Stimulated activated naive CD8-positive, alpha-beta T cell treated with anti-CD3 and anti-CD28 coated beads, Interleukin-15, amount 100 ng/mL, for 72 hours (primary cell): Measurements from ENCODE around the gene OR2M5.

Source experiments
- ATAC-seq: fragments of 150-1000 bp; cut with Tn5 transposase; 2 replicates; pipeline ENCODE4 v1.10.0; 2021; ENCODE audit warnings: mild to moderate bottlenecking, moderate library complexity
- DNase-seq, 2 donors: peaks; one replicate each; pipeline ENCODE4 v3.0.0; 2021 to 2022
- H3K27ac Mint-ChIP-seq, 2 donors: one replicate each; pipeline ENCODE4 v1.8.0; 2022; ENCODE audit warnings: mild to moderate bottlenecking in 2 of 2, mixed read lengths in 2 of 2, moderate library complexity in 2 of 2
- H3K27me3 Mint-ChIP-seq: one replicate; pipeline ENCODE4 v1.8.0; 2022; ENCODE audit warnings: mixed read lengths
- H3K4me1 Mint-ChIP-seq: one replicate; pipeline ENCODE4 v1.8.0; 2022; ENCODE audit warnings: mild to moderate bottlenecking, mixed read lengths
- H3K4me3 Mint-ChIP-seq, 2 donors: one replicate each; pipeline ENCODE4 v1.8.0; 2022; ENCODE audit warnings: mild to moderate bottlenecking in 2 of 2, mixed read lengths in 2 of 2, moderate library complexity in 1 of 2
- H3K9me3 Mint-ChIP-seq, 2 donors: one replicate each; pipeline ENCODE4 v1.8.0; 2022; ENCODE audit warnings: mixed read lengths in 2 of 2

The OR2M5 gene, protein sequence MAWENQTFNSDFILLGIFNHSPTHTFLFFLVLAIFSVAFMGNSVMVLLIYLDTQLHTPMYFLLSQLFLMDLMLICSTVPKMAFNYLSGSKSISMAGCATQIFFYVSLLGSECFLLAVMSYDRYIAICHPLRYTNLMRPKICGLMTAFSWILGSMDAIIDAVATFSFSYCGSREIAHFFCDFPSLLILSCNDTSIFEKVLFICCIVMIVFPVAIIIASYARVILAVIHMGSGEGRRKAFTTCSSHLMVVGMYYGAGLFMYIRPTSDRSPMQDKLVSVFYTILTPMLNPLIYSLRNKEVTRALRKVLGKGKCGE

DNA sequence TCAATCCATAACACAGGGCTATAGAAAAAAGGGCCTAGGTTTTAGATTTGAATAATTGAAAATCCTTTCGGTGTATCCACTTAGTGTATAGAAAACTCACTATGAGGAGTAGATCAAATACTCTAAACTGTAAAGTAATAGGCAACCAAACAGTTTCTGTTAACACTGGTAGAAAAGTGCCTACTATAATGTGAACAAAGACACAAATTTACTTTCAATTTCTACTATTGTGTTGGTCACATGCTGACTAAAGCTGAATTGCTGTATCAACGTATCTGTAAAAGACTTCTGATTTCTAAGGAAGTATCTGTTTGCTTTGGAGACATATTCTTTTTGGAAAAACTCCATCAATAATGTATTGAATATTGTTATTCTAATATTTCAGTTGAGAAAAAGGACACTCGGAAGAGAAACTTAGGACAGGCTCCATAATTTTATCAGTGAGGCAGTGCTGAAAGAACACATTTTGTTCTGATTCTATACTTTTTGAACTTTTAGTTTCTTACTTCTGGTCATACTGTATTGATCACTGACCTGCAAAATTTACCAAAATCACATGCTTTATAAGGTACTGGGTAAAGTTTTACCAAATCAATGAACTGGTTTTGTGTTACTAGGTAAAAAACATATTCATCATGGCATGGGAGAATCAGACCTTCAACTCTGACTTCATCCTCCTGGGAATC is at the start of gene OR2M5:
Gene OR2M5, plus strand, starts transcription at position 636 of the 686 bp plus-strand sequence. Its CDS starts 0 bp downstream, at position 636.
- peak within 1 kb of the TSS in 1 of 2 donors; percentile 81 for H3K27ac Mint-ChIP-seq
- ATAC-seq: no peak

DNA sequence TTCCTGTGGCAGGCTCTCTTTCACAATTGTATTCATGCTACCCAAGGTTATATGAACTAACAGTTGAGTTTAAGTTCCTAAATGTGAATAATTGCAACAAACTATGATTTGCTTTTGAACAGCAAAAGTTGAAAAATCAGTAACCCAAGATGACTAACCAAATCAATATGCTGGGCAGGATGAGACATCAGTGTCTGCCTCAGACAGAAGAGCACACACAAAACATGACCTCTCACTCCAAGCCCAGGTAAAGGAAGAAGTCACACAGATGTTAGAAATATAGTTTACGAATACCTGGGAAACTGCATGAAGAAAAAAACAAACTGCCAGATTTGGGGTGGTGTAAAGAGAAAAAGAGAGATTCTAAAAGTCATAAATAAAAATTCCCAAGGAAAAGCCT is 46.4 kb upstream of the OR2M5 start:
- Mint-ChIP-seq H3K4me3 (no peak overlapping the region), H3K4me1 (no peaks in the 10 kb centered on the region), H3K27ac (no peak overlapping the region), H3K27me3 (no peaks in the 10 kb centered on the region), H3K9me3 (peaks cover 8 to 20% of the 10 kb centered on the region in 2 donors)
- no peak for ATAC-seq
- DNase-seq: no peak

More for the DNA sequence above, at the start of gene OR2M5:
- H3K4me3 Mint-ChIP-seq: no peak within 1 kb of the TSS
- H3K4me1 Mint-ChIP-seq: no peaks in the 10 kb centered on the region
- H3K9me3 Mint-ChIP-seq: peaks cover 14 to 23% of the 10 kb centered on the region in 2 donors
- no peaks in the 10 kb centered on the region for H3K27me3 Mint-ChIP-seq
- DNase-seq: no peak

DNA sequence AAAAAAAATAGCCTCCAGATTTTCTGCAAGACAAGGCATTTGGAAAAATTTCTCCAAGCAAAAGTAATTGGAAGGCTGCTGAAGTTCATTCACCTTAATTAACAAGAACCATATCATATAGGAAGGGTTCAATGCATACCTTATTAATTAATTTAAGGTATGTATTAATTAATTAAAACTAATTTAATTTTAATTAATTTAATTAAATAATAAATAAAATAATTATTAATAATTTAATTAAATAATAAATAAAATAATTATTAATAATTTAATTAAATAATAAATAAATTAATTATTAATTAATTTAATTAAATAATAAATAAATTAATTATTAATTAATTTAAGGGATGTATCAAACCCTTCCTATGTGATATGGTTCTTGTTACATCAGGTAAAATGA is 42.1 kb upstream of the OR2M5 start:
- DNase-seq: no peak
- H3K27me3 Mint-ChIP-seq: no peaks in the 10 kb centered on the region
- H3K4me3 Mint-ChIP-seq: no peak overlapping the region
- no peak overlapping the region for H3K27ac Mint-ChIP-seq
- H3K4me1 Mint-ChIP-seq: no peaks in the 10 kb centered on the region
- H3K9me3 Mint-ChIP-seq: peaks cover 4 to 18% of the 10 kb centered on the region in 2 donors
- ATAC-seq: no peak

DNA sequence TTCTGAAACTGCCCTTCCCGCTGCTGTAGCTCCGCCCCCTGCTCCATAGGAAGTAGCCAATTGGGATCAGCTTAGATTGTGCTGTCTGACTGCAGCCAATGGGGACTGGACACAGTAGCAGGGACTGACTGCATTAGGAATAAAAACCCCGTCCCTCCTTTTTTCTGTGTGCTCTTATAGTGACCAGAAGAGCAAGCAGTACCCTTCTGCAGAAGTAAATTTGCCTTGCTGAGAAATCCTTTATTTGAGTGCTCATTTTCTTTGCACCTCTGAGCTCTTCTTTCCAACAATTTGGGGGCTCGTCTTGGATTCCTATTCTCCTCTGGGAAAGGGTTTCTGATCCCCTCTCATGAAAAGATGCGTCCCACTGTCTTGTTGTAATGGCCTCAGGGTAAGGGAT is 33.8 kb upstream of the OR2M5 start:
- H3K4me1 Mint-ChIP-seq: no peaks in the 10 kb centered on the region
- DNase-seq (no peak), ATAC-seq (no peak)
- no peaks in the 10 kb centered on the region for H3K27me3 Mint-ChIP-seq
- H3K9me3 Mint-ChIP-seq: peaks cover 32 to 51% of the 10 kb centered on the region in 2 donors
- no peak overlapping the region for H3K4me3 Mint-ChIP-seq
- H3K27ac Mint-ChIP-seq: no peak overlapping the region

DNA sequence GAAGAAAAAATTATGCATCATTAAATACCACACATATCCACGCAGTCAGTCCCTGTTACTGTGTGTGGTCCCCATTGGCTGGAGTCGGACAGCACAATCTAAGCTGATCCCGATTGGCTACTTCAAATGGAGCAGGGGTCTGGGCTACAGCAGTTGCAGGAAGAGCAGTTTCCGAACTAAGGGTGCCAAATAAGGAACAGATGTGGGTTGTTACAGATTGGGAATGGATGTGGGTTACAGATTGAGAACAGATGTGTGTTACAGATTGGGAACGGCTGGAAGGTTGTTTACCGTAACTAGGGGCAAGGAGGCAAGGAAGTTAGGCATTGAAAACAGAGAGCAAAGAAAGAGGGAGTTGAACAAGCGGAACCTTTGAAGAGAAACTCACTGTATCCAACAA is 30.1 kb upstream of the OR2M5 start:
- H3K9me3 Mint-ChIP-seq: peaks cover 26 to 38% of the 10 kb centered on the region in 2 donors
- no peak for ATAC-seq
- no peak overlapping the region for H3K27ac Mint-ChIP-seq

DNA sequence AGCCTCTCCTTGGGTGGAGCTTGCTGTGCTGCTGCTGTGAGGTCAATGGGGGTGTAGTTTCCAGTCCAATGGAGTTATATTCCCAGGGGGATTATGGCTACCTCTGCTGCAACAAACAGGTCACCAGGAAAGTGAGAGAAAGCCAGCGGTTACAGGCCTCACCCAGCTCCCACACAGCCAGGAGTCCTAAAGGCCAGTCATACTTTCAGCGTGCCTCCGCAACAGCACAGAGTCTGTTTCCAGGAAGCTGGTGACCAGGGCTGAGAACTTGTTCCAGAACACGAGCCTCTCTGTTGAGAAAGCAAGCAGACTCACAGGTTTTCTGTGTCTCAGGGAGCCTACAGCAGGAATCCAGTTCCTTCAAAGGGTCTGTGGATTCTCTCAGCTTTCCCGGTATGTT is 17.3 kb upstream of the OR2M5 start:
- no peak for DNase-seq
- H3K4me3 Mint-ChIP-seq: no peak overlapping the region
- peaks cover 22 to 29% of the 10 kb centered on the region in 2 donors for H3K9me3 Mint-ChIP-seq
- H3K27me3 Mint-ChIP-seq: no peaks in the 10 kb centered on the region
- no peak for ATAC-seq
- H3K27ac Mint-ChIP-seq: no peak overlapping the region
- H3K4me1 Mint-ChIP-seq: no peaks in the 10 kb centered on the region

More for the DNA sequence above, 30.1 kb upstream of the OR2M5 start:
- Mint-ChIP-seq H3K27me3 (no peaks in the 10 kb centered on the region), H3K4me3 (no peak overlapping the region), H3K4me1 (no peaks in the 10 kb centered on the region)
- no peak for DNase-seq

DNA sequence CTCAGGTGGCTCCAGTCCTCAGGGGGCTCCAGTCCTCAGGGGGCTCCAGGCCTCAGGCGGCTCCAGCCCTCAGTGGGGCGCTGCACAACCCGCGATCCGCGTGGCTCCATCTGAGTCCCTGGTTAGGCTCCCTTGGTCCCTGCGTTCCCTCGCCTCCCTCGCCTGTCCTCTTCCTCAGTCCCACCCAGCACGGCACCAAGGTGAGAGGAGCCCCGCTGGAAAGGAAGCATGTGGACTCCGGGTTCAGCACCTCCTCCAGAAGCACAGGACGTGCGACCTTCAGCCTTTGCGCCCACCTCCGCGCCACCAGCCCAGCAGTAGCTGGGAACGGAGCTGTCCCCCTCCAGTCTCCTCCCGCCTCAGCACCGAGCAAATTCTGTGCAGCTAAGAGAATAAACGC is 8.1 kb upstream of the OR2M5 start:
- no peak for ATAC-seq
- H3K4me1 Mint-ChIP-seq: no peaks in the 10 kb centered on the region
- H3K27ac Mint-ChIP-seq: no peak overlapping the region
- H3K27me3 Mint-ChIP-seq: no peaks in the 10 kb centered on the region
- H3K4me3 Mint-ChIP-seq: no peak overlapping the region
- H3K9me3 Mint-ChIP-seq: peaks cover under 1 to 12% of the 10 kb centered on the region in 2 donors
- DNase-seq: no peak

DNA sequence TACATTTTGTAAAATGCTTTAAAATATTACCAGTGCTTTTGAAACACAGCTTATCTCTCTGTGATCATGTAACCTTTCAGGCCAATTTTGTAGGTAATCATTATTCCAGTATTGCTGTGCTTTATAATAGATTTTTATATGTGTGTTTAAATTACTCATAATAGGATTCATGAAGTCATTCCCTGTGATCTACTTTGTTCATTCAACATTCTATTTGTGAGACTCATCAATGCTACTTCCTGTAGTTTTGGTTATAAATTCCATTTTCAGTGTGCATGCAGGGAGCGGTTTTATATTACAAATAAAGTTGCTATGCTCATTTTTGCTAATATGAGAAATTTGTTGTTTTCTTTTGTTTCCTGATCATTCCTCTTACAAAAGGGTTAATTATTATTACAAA is 4.1 kb upstream of the OR2M5 start:
- Mint-ChIP-seq H3K9me3 (peaks cover 7 to 10% of the 10 kb centered on the region in 2 donors), H3K4me3 (no peak overlapping the region), H3K27ac (no peak overlapping the region), H3K27me3 (no peaks in the 10 kb centered on the region), H3K4me1 (no peaks in the 10 kb centered on the region)
- no peak for DNase-seq
- no peak for ATAC-seq

DNA sequence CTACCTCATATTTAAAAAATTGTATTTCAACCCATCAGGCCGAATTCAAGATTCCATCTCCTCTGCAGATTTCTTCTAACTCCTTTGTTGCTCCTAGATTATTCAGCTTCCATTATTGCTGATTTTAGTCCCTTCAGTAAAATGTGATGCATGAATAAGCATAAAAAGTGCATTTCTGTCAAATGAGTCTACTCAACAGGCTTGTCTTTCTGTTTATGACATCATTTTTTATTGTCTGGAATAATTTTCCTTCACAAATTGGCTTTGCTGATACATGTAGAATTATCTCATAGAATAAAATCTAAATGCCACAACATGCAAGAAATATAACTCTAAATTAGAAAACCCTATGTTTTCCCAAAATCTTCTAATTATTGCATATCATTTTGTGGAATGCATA is 1.6 kb upstream of the OR2M5 start:
- peaks cover 14 to 23% of the 10 kb centered on the region in 2 donors for H3K9me3 Mint-ChIP-seq
- H3K27me3 Mint-ChIP-seq: no peaks in the 10 kb centered on the region
- no peak for DNase-seq
- no peak overlapping the region for H3K27ac Mint-ChIP-seq
- no peaks in the 10 kb centered on the region for H3K4me1 Mint-ChIP-seq
- no peak overlapping the region for H3K4me3 Mint-ChIP-seq
- no peak for ATAC-seq

DNA sequence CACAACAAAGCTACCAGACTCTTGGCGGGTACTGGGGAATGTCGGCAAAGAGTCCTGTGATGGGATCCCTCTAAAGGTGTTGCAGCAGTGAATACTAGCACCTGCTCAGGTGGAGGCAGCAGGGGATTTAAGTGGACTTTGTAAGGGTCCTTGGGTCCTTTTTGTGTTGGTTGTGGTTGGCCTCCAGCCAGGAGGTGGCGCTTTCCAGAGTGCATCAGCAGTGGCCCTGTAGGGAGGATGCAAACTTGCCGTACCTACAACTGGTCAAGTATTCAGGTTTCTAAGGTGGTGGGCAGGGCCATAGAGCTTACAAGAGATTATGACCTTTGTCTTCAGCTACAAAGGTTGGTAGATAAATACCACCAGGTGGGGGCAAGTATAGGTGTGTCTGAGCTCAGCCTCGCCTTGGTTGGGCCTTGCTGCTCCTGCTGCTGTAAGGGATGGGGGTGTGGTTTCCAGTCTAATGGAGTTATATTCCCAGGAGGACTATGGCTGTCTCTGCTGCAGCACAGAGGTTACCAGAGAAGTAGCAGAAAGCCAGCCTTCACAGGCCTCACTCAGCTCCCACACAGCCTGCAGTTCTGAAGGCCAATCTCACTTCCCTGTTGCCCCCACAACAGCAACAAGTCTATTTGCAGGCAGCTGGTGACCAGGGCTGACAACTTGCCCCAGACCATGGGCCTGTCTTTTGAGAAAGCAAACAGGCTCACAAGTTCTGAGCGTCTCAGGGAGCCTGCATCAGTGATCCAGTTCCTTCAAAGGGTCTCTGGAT is 7.3 kb downstream of the OR2M5 start:
- H3K27ac Mint-ChIP-seq: no peak overlapping the region
- H3K4me1 Mint-ChIP-seq: no peaks in the 10 kb centered on the region
- peaks cover 7 to 16% of the 10 kb centered on the region in 2 donors for H3K9me3 Mint-ChIP-seq
- ATAC-seq: no peak
- no peak overlapping the region for H3K4me3 Mint-ChIP-seq
- peaks cover 14% of the 10 kb centered on the region for H3K27me3 Mint-ChIP-seq
- no peak for DNase-seq

DNA sequence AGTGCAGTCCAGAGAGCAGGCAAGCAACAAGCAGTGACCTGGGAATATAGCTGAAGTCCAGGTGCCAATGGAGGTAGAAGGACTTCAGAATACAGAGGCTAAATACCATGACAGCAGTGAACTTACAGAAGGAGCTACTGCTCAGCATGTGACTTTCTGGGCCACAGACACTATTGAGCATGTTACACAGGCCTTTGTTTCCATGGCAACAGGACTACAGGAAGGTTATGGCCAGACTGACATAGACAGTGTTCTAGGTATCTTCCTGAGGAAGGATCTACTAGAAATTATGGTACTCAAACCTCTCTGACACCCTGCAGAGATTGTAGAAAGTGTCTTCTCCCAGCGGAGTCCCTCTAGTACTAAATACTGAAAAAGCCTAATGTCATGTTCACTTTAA is 11.0 kb downstream of the OR2M5 start:
- ATAC-seq (no peak), DNase-seq (no peak)
- peaks cover 0 to 8% of the 10 kb centered on the region in 2 donors for H3K9me3 Mint-ChIP-seq
- peaks cover 14% of the 10 kb centered on the region for H3K27me3 Mint-ChIP-seq
- no peaks in the 10 kb centered on the region for H3K4me1 Mint-ChIP-seq
- no peak overlapping the region for H3K27ac Mint-ChIP-seq
- H3K4me3 Mint-ChIP-seq: no peak overlapping the region

DNA sequence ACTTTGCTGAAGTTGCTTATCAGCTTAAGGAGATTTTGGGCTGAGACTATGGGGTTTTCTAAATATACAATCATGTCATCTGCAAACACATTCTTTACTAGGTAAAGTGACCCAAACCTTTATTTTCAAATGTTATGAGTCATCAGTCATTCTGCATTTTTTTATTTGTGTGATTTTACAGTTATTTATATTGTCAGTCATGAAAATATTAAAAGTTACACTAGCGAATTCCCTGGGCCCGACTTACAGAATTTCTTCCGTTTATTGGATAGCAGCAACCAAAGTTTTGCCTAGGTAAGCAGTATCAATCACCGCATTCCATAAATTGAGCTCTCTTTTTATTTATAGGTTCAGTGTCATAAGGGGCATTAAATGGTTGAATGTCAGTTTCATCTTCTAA is 13.8 kb downstream of the OR2M5 start:
- no peaks in the 10 kb centered on the region for H3K4me1 Mint-ChIP-seq
- ATAC-seq (no peak), DNase-seq (no peak)
- H3K4me3 Mint-ChIP-seq: no peak overlapping the region
- H3K27ac Mint-ChIP-seq: no peak overlapping the region
- H3K27me3 Mint-ChIP-seq: no peaks in the 10 kb centered on the region
- H3K9me3 Mint-ChIP-seq: no peaks in the 10 kb centered on the region

DNA sequence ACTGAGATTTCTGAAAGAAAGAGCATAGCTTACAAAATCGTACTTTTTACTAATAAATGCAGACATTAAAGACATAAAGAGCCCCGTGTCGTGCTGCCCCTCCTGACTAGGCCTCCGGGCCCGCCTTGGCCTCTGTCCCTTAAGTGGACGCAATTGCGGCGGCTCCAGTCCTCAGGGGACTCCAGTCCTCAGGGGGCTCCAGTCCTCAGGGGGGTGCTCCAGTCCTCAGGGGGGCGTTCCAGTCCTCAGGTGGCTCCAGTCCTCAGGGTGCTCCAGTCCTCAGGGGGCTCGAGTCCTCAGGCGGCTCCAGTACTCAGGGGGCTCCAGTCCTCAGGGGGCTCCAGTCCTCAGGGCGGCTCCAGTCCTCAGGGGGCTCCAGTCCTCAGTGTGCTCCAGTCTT is 19.1 kb downstream of the OR2M5 start:
- Mint-ChIP-seq H3K4me1 (no peaks in the 10 kb centered on the region), H3K27me3 (no peaks in the 10 kb centered on the region), H3K4me3 (no peak overlapping the region), H3K27ac (no peak overlapping the region), H3K9me3 (peaks cover 0 to 5% of the 10 kb centered on the region in 2 donors)
- DNase-seq (no peak), ATAC-seq (no peak)

DNA sequence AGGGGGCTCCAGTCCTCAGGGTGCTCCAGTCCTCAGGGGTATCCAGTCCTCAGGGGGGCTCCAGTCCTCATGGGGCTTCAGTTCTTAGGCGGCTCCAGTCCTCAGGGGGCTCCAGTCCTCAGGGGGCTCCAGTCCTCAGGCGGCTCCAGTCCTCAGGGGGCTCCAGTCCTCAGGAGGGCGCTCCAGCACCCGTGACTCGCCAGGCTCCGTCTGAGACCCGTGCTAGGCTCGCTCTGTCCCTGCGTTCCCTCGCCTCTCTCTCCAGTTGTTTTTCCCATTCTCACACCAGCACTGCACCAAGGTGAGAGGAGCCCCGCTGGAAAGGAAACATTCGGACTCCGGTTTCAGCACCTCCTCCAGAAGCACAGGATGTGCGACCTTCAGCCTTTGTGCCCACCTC is 20.2 kb downstream of the OR2M5 start:
- H3K9me3 Mint-ChIP-seq: peaks cover 0 to 5% of the 10 kb centered on the region in 2 donors
- DNase-seq (no peak), ATAC-seq (no peak)
- H3K4me3 Mint-ChIP-seq: no peak overlapping the region
- no peak overlapping the region for H3K27ac Mint-ChIP-seq
- no peaks in the 10 kb centered on the region for H3K4me1 Mint-ChIP-seq
- no peaks in the 10 kb centered on the region for H3K27me3 Mint-ChIP-seq

DNA sequence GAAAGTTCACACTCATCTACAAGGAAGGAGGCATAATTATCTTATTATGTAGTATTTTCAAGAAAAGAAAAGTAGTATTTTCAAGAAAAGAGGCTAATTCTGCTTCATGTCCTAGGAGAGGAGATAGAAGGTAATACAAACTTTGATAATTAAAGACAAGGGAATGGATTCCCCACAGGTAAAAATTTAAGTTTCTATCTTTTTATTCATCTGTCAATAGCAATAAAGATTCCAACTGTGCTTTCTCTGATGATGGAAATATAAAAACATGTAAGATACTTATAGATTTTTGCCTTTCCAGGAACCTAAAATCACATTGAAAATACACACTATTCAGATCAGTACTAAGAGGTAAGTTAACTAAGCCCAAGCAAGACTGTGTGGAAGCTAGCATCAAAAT is 29.6 kb downstream of the OR2M5 start, which contains the start of gene OR2M2:
Gene OR2M2, plus strand, starts transcription at position 301 of the 400 bp plus-strand sequence. CDS start 5,165 bp downstream, outside the sequence.
- no peak for ATAC-seq
- Mint-ChIP-seq H3K4me1 (no peaks in the 10 kb centered on the region), H3K27ac (no peak within 1 kb of the TSS)

DNA sequence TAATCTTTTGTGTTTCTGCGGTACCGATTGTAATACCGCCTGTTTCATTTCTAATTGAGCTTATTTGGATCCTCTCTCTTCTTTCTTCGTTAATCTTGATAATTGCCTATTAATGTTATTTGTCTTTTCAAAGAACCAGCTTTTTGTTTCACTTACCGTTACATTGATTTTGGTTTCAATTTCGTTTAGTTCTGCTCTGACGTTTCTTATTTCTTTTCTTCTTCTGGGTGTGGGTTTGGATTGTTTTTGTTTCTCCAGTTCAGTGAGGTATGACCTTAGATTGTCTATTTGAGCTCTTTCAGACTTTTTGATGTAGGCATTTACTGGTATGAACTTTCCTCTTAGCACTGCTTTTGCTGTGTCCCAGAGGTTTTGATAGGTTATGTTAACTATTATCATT is 39.0 kb downstream of the OR2M5 start:
- Mint-ChIP-seq H3K27me3 (no peaks in the 10 kb centered on the region), H3K4me3 (no peak overlapping the region), H3K4me1 (no peaks in the 10 kb centered on the region), H3K27ac (no peak overlapping the region), H3K9me3 (peaks cover 17 to 24% of the 10 kb centered on the region in 2 donors)
- DNase-seq: no peak
- ATAC-seq: no peak

More for the DNA sequence above, 29.6 kb downstream of the OR2M5 start, which contains the start of gene OR2M2:
- Mint-ChIP-seq H3K9me3 (no peaks in the 10 kb centered on the region), H3K27me3 (no peaks in the 10 kb centered on the region), H3K4me3 (no peak within 1 kb of the TSS)
- no peak for DNase-seq
